ENCODE data around the gene WBP1. TPM values are rescaled to one million over a fixed set of nuclear protein-coding genes. Genes with fewer than 3 reads are reported as not detected.

WBP1 gene
- total RNA-seq, 4 donors from 2014 or later, result 40.7 to 121 (median 47.0) TPM

GRCh38 chr2:74421221-74421870 lies 36.9 kb upstream of the WBP1 start, which contains the start of the genes C2orf81 and WDR54:
Gene C2orf81 (minus strand): TSS chr2:74421619. CDS start chr2:74421560, 59 bp downstream.
Gene WDR54 (plus strand): TSS chr2:74421730. CDS start chr2:74422154, 424 bp downstream.
- under 1% methylated on average over 13 of the region's 57 CpGs for WGBS
- TF ChIP-seq POLR2A (IDR thresholded peaks at IDR 0.05) (peak in 1 of 2 donors; percentile 34), POLR2AphosphoS5 (IDR thresholded peaks at IDR 0.05) (peak in 1 of 3 donors; percentile 80), EP300 (IDR thresholded peaks at IDR 0.05) (no peak)
- peak within 1 kb of the TSS; percentile 47 for H3K27ac ChIP-seq
- DNase-seq (ENCODE audit: low spot score in 2 of 2), result peak in 1 of 2 donors; percentile 90
- H3K4me3 ChIP-seq, result peak within 1 kb of the TSS; percentile 73
- no peaks in the 10 kb centered on the region for H3K9me3 ChIP-seq
- no peaks in the 10 kb centered on the region for H3K27me3 ChIP-seq
- H3K36me3 ChIP-seq, result peaks cover 8% of the 10 kb centered on the region
- peaks cover 23% of the 10 kb centered on the region for H3K4me1 ChIP-seq

GRCh38 chr2:74423231-74424095 lies 34.8 kb upstream of the WBP1 start:
- DNase-seq (ENCODE audit: low spot score in 2 of 2), result peak in 1 of 2 donors; percentile 61
- WGBS, result 79% methylated on average over 9 of the region's 9 CpGs
- Histone ChIP-seq H3K27ac (no peak overlapping the region), H3K4me3 (no peak overlapping the region), H3K9me3 (no peaks in the 10 kb centered on the region), H3K27me3 (no peaks in the 10 kb centered on the region), H3K4me1 (peaks cover 23% of the 10 kb centered on the region), H3K36me3 (peaks cover 29% of the 10 kb centered on the region)
- TF ChIP-seq POLR2A (IDR thresholded peaks at IDR 0.05) (no peak), EP300 (IDR thresholded peaks at IDR 0.05) (no peak), POLR2AphosphoS5 (IDR thresholded peaks at IDR 0.05) (no peak)
- TF ChIP-seq, protein P1, sequence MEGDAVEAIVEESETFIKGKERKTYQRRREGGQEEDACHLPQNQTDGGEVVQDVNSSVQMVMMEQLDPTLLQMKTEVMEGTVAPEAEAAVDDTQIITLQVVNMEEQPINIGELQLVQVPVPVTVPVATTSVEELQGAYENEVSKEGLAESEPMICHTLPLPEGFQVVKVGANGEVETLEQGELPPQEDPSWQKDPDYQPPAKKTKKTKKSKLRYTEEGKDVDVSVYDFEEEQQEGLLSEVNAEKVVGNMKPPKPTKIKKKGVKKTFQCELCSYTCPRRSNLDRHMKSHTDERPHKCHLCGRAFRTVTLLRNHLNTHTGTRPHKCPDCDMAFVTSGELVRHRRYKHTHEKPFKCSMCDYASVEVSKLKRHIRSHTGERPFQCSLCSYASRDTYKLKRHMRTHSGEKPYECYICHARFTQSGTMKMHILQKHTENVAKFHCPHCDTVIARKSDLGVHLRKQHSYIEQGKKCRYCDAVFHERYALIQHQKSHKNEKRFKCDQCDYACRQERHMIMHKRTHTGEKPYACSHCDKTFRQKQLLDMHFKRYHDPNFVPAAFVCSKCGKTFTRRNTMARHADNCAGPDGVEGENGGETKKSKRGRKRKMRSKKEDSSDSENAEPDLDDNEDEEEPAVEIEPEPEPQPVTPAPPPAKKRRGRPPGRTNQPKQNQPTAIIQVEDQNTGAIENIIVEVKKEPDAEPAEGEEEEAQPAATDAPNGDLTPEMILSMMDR (IDR thresholded peaks at IDR 0.05), result no peak

DNA sequence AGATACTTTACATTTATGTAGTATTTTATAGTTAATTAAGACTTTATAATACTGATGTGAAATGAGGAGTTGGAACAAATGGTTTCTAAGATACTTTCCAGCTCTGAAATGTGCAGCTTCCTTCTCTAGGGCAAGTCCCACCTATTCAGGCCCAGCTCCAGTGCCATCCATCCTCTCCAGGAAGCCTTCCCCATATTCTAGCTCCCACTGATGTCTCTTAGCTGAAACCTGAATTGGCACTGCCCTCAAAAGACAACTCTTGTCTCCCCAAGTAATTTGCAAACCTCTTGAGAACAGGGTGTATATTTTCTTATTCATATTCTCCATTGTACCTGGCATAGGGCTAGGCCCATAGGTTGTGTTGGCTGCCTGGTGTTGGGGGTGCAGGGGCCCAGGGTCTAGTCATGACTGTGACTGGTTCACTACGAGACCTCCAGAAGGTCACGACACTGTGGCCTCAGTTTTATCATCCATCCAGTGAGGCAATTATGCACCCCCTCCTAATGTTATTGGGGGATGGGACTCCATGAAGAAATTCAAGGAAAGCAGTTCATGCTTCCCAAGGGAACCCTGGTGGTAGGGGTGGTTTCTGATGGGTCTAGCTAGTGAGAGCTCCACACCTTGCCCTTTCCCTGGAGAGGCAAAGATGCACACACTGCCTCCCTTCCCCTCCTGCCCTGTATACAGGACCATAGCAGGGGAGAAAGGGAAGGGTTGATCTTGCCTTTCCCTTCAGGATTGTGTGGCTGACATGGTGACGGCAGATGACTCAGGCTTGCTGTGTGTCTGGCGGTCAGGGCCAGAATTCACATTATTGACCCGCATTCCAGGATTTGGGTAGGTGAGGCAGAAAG lies 33.9 kb upstream of the WBP1 start:
- WGBS, result 87% methylated on average over 5 of the region's 5 CpGs
- Histone ChIP-seq H3K27me3 (no peaks in the 10 kb centered on the region), H3K36me3 (peaks cover 38% of the 10 kb centered on the region), H3K27ac (no peak overlapping the region), H3K4me3 (no peak overlapping the region), H3K9me3 (no peaks in the 10 kb centered on the region), H3K4me1 (peaks cover 23% of the 10 kb centered on the region)
- TF ChIP-seq POLR2AphosphoS5 (IDR thresholded peaks at IDR 0.05) (no peak), POLR2A (IDR thresholded peaks at IDR 0.05) (no peak), EP300 (IDR thresholded peaks at IDR 0.05) (no peak)
- TF ChIP-seq, protein P1 (IDR thresholded peaks at IDR 0.05), result no peak
- DNase-seq (ENCODE audit: low spot score in 2 of 2), result peak in 1 of 2 donors; percentile 40

- H3K4me3 ChIP-seq, result no peak overlapping the region
- peaks cover 45% of the 10 kb centered on the region for H3K36me3 ChIP-seq
- no peaks in the 10 kb centered on the region for H3K9me3 ChIP-seq
- TF ChIP-seq EP300 (IDR thresholded peaks at IDR 0.05) (no peak), POLR2A (IDR thresholded peaks at IDR 0.05) (no peak), POLR2AphosphoS5 (IDR thresholded peaks at IDR 0.05) (no peak)
- TF ChIP-seq, protein P1 (IDR thresholded peaks at IDR 0.05), result no peak
- 88% methylated on average over 4 of the region's 5 CpGs for WGBS
- no peaks in the 10 kb centered on the region for H3K27me3 ChIP-seq
- H3K4me1 ChIP-seq, result peaks cover 23% of the 10 kb centered on the region
- H3K27ac ChIP-seq, result no peak overlapping the region
- peak in 1 of 2 donors; percentile 49 for DNase-seq (ENCODE audit: low spot score in 2 of 2)
Observed at GRCh38 chr2:74424995-74425406, 33.2 kb upstream of the WBP1 start.

DNA sequence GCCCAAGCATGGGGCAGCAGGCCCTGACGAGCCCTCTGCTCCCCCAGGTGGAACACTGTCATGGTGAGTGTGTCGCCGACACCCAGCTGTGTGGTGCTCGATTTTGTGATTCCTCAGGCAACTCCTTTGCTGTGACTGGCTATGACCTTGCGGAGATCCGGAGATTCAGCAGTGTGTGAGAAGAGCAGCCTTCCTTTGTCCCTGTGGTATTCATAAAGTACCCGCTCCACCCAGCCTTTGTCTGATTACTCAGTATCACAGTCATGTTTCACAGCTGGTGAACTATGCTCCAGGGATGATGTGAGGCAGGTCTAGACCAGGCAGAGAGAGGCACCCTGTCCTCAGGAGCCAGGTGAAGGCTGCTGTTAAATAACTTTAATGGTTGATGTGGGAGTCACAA lies 32.7 kb upstream of the WBP1 start:
- Histone ChIP-seq H3K4me3 (no peak overlapping the region), H3K27me3 (no peaks in the 10 kb centered on the region), H3K4me1 (peaks cover 23% of the 10 kb centered on the region), H3K9me3 (no peaks in the 10 kb centered on the region), H3K36me3 (peaks cover 50% of the 10 kb centered on the region), H3K27ac (no peak overlapping the region)
- peak in 1 of 2 donors; percentile 25 for DNase-seq (ENCODE audit: low spot score in 2 of 2)
- 51% methylated on average over 7 of the region's 7 CpGs for WGBS
- TF ChIP-seq, protein P1 (IDR thresholded peaks at IDR 0.05), result no peak
- TF ChIP-seq POLR2AphosphoS5 (IDR thresholded peaks at IDR 0.05) (no peak), POLR2A (IDR thresholded peaks at IDR 0.05) (no peak), EP300 (IDR thresholded peaks at IDR 0.05) (no peak)

Data from suprapubic skin (tissue), 4 donors.